Measurements from ENCODE around the gene SBNO2. TPM values are rescaled to one million over a fixed set of nuclear protein-coding genes. Genes with fewer than 3 reads are reported as not detected.

Gene SBNO2
- total and polyA plus RNA-seq, 2 of the 4 experiments (the other 2 are of a cell fraction), result 13.4 to 40.5 TPM

DNA sequence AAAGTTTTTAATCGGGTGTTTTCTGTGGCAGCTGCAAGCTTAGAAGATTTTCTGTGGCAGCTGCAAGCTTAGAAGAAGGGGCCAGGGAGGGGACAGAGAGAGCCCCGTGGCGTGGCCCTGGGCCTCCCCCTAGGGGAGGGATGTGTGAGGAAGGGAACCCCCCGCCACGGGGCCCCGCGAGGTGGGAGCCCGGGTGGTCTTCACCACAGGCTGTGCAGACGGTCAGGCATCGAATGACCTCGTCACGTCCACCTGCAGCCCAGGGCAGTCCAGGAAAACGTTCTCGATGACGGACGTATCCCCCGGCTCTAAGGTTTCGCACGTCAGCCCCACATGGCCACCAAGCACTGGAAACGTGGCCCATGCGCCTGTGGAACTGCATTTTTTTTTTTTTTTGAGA, 87.5 kb downstream of the SBNO2 start:
- H3K9ac ChIP-seq (ENCODE audit: low read depth, low read length), result no peak overlapping the region
- no peak overlapping the region for H2BK15ac ChIP-seq (ENCODE audit: low read depth, low read length)
- 69% methylated on average over 21 of the region's 21 CpGs; no CpG with 5 or more reads in 1 of the 2 experiments for WGBS, 2 experiments (ENCODE audit: extremely low coverage in 2 of 2, insufficient read length in 1 of 2)
- H4K20me1 ChIP-seq (ENCODE audit: insufficient read depth, low read length), result peaks cover 10% of the 10 kb centered on the region; the same call in 1 of the 2 replicates
- no peak overlapping the region for H3K4ac ChIP-seq (ENCODE audit: low read depth, low read length)
- H4K5ac ChIP-seq (ENCODE audit: low read depth, low read length), result no peak overlapping the region
- dilution Hi-C loops (cut with HindIII; ENCODE audit: low sequenced_read_pairs, unreplicated experiment) (no loop called here), intact Hi-C loops (cut with micrococcal nuclease) (no loop called here), in situ Hi-C loops (cut with MboI; ENCODE audit: low sequenced_read_pairs) (no loop called here)
- no peak overlapping the region for H2BK120ac ChIP-seq (ENCODE audit: low read depth, low read length)
- H3K36me3 ChIP-seq (ENCODE audit: control insufficient read depth, insufficient read depth, low read length), result peaks cover 34% of the 10 kb centered on the region
- no peak overlapping the region for H3K14ac ChIP-seq (replicated peaks; ENCODE audit: low read depth, low read length)
- no peak overlapping the region for H3K56ac ChIP-seq (ENCODE audit: extremely low read depth, insufficient read depth, low read length)
- no peak overlapping the region for H2AK9ac ChIP-seq (replicated peaks; ENCODE audit: low read depth, low read length, poor library complexity)
- ATAC-seq (ENCODE audit: low read depth), result no peak
- no peak overlapping the region for H2AK5ac ChIP-seq (ENCODE audit: low read depth, low read length)
- no TSS peak for BruUV-seq (replicated peaks)
- TF ChIP-seq, protein P1, sequence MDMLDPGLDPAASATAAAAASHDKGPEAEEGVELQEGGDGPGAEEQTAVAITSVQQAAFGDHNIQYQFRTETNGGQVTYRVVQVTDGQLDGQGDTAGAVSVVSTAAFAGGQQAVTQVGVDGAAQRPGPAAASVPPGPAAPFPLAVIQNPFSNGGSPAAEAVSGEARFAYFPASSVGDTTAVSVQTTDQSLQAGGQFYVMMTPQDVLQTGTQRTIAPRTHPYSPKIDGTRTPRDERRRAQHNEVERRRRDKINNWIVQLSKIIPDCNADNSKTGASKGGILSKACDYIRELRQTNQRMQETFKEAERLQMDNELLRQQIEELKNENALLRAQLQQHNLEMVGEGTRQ (IDR thresholded peaks at IDR 0.05; ENCODE audit: low read depth, low read length), result no peak
- no peak for TF ChIP-seq SMC3 (IDR thresholded peaks at IDR 0.05; ENCODE audit: low read depth, low read length)
- no peak for TF ChIP-seq CHD1 (IDR thresholded peaks at IDR 0.05; ENCODE audit: low read depth, low read length)
- no peak for TF ChIP-seq POLR2A (IDR thresholded peaks at IDR 0.05; ENCODE audit: low read depth, low read length)
- no peak for TF ChIP-seq RFX5 (IDR thresholded peaks at IDR 0.05; ENCODE audit: low read depth, low read length)
- no peak for TF ChIP-seq RCOR1 (IDR thresholded peaks at IDR 0.05; ENCODE audit: insufficient replicate concordance, low read length)
- no peak for TF ChIP-seq MXI1 (IDR thresholded peaks at IDR 0.05; ENCODE audit: borderline replicate concordance, low read depth, low read length)
- no peak for TF ChIP-seq CEBPB (IDR thresholded peaks at IDR 0.05; ENCODE audit: low read depth, low read length)
- TF ChIP-seq MAZ (IDR thresholded peaks at IDR 0.05; ENCODE audit: borderline replicate concordance, low read depth, low read length), result no peak
- TF ChIP-seq BHLHE40 (IDR thresholded peaks at IDR 0.05; ENCODE audit: low read depth, low read length), result no peak
- no peak for TF ChIP-seq MAFK (IDR thresholded peaks at IDR 0.05; ENCODE audit: low read depth, low read length)
- no peak for TF ChIP-seq RAD21 (IDR thresholded peaks at IDR 0.05; ENCODE audit: low read length)
- TF ChIP-seq, protein P2, sequence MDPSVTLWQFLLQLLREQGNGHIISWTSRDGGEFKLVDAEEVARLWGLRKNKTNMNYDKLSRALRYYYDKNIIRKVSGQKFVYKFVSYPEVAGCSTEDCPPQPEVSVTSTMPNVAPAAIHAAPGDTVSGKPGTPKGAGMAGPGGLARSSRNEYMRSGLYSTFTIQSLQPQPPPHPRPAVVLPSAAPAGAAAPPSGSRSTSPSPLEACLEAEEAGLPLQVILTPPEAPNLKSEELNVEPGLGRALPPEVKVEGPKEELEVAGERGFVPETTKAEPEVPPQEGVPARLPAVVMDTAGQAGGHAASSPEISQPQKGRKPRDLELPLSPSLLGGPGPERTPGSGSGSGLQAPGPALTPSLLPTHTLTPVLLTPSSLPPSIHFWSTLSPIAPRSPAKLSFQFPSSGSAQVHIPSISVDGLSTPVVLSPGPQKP (IDR thresholded peaks at IDR 0.05; ENCODE audit: borderline replicate concordance, low read depth, low read length), result no peak
- no peak for TF ChIP-seq FOS (IDR thresholded peaks at IDR 0.05; ENCODE audit: low read depth, low read length)
- TF ChIP-seq, protein P3, sequence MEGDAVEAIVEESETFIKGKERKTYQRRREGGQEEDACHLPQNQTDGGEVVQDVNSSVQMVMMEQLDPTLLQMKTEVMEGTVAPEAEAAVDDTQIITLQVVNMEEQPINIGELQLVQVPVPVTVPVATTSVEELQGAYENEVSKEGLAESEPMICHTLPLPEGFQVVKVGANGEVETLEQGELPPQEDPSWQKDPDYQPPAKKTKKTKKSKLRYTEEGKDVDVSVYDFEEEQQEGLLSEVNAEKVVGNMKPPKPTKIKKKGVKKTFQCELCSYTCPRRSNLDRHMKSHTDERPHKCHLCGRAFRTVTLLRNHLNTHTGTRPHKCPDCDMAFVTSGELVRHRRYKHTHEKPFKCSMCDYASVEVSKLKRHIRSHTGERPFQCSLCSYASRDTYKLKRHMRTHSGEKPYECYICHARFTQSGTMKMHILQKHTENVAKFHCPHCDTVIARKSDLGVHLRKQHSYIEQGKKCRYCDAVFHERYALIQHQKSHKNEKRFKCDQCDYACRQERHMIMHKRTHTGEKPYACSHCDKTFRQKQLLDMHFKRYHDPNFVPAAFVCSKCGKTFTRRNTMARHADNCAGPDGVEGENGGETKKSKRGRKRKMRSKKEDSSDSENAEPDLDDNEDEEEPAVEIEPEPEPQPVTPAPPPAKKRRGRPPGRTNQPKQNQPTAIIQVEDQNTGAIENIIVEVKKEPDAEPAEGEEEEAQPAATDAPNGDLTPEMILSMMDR (conservative IDR thresholded peaks at IDR 0.05; ENCODE audit: low read depth, low read length), result no peak
- no peak for TF ChIP-seq NFE2L2 (IDR thresholded peaks at IDR 0.05; ENCODE audit: low read depth, low read length)
- peak overlapping the region; percentile 32 for H2AFZ ChIP-seq (replicated peaks; ENCODE audit: low read length, poor library complexity)
- H3K9me3 ChIP-seq (ENCODE audit: control insufficient read depth, insufficient read depth, low read length), result no peaks in the 10 kb centered on the region
- no peak overlapping the region for H4K91ac ChIP-seq (ENCODE audit: insufficient read depth, low read depth, low read length)
- H2BK5ac ChIP-seq (ENCODE audit: low read depth, low read length, poor library complexity, severe bottlenecking), result no peak overlapping the region
- no peak overlapping the region for H4K8ac ChIP-seq (ENCODE audit: low read depth in 2 of 2, low read length in 2 of 2)
- no peak overlapping the region for H3K4me3 ChIP-seq (ENCODE audit: insufficient read depth, low read depth, low read length)
- CTCF ChIA-PET, result interaction anchor here (1.2 kb wide), 1 partner anchor 27 kb away, joined by 4 read pairs; no protein-coding TSS in a partner anchor
- peaks cover 0 to under 1% of the 10 kb centered on the region in 2 experiments; a peak in 1 of 4 replicates for H3K79me1 ChIP-seq (ENCODE audit: low read depth in 1 of 2, low read length in 2 of 2)
- no peaks in the 10 kb centered on the region for H3K9me1 ChIP-seq (ENCODE audit: insufficient read depth, low read length)
- no peak for DNase-seq
- H2BK20ac ChIP-seq (ENCODE audit: low read depth, low read length), result no peak overlapping the region
- H3K23ac ChIP-seq (ENCODE audit: low read depth, low read length), result no peak overlapping the region
- H3K27ac ChIP-seq (ENCODE audit: insufficient read depth, low read length), result no peak overlapping the region
- no peaks in the 10 kb centered on the region for H3K27me3 ChIP-seq (ENCODE audit: control insufficient read depth, insufficient read depth, low read length)
- H3K4me2 ChIP-seq (ENCODE audit: low read depth, low read length), result no peak overlapping the region
- no peak overlapping the region for H3K18ac ChIP-seq (ENCODE audit: low read depth, low read length)
- H3K4me1 ChIP-seq (ENCODE audit: control insufficient read depth, insufficient read depth, low read length), result no peaks in the 10 kb centered on the region
- POLR2A ChIA-PET (ENCODE audit: unreplicated experiment), result no interaction called here

Data from IMR-90 (cell line).